ENCODE measurements around the gene NRARP. TPM values are rescaled to one million over a fixed set of nuclear protein-coding genes. Genes with fewer than 3 reads are reported as not detected.

The NRARP gene
- total RNA-seq, 2 experiments from 2014 or later: 3.3 to 4.4 TPM

- H3K36me3 Mint-ChIP-seq (ENCODE audit: low read depth): no peaks in the 10 kb centered on the region
- H3K27me3 Mint-ChIP-seq: peaks cover 9% of the 10 kb centered on the region
- peaks cover 10% of the 10 kb centered on the region for H3K4me1 Mint-ChIP-seq (ENCODE audit: low read depth)
- no peak overlapping the region for H3K27ac Mint-ChIP-seq
- no peak for DNase-seq
- no peak overlapping the region for H3K4me3 Mint-ChIP-seq
- no peaks in the 10 kb centered on the region for H3K9me3 Mint-ChIP-seq
- ChIA-PET CTCF (no interaction called here), POLR2A (interaction anchor here (1.2 kb wide), 2 partner anchors 41 to 126 kb away, joined by 3 to 4 read pairs; no protein-coding TSS in a partner anchor)
- intact Hi-C loops (cut with micrococcal nuclease): no loop called here
- no peak for ATAC-seq
- TF ChIP-seq, protein P1, sequence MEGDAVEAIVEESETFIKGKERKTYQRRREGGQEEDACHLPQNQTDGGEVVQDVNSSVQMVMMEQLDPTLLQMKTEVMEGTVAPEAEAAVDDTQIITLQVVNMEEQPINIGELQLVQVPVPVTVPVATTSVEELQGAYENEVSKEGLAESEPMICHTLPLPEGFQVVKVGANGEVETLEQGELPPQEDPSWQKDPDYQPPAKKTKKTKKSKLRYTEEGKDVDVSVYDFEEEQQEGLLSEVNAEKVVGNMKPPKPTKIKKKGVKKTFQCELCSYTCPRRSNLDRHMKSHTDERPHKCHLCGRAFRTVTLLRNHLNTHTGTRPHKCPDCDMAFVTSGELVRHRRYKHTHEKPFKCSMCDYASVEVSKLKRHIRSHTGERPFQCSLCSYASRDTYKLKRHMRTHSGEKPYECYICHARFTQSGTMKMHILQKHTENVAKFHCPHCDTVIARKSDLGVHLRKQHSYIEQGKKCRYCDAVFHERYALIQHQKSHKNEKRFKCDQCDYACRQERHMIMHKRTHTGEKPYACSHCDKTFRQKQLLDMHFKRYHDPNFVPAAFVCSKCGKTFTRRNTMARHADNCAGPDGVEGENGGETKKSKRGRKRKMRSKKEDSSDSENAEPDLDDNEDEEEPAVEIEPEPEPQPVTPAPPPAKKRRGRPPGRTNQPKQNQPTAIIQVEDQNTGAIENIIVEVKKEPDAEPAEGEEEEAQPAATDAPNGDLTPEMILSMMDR (IDR thresholded peaks at IDR 0.05): no peak
These were observed 20.5 kb downstream of the NRARP start for GRCh38 chr9:137281345-137282116.

GRCh38 chr9:137280474-137281344 lies 21.4 kb downstream of the NRARP start:
- no peak for DNase-seq
- ChIA-PET POLR2A (interaction anchor here (1.0 to 1.3 kb wide), 3 partner anchors 13 to 40 kb away, joined by 3 to 4 read pairs (median 3); partner anchors contain the start of gene NELFB), CTCF (no interaction called here)

GRCh38 chr9:137279741-137280473 lies 22.2 kb downstream of the NRARP start:
- ATAC-seq: no peak
- no peak for DNase-seq
- H3K4me3 Mint-ChIP-seq: no peak overlapping the region
- H3K27ac Mint-ChIP-seq: no peak overlapping the region
- ChIA-PET CTCF (no interaction called here), POLR2A (interaction anchor here (1.0 to 1.3 kb wide), 3 partner anchors 14 to 39 kb away, joined by 3 to 4 read pairs (median 3); partner anchors contain the start of gene NELFB)
- no peaks in the 10 kb centered on the region for H3K36me3 Mint-ChIP-seq (ENCODE audit: low read depth)
- TF ChIP-seq, protein P1 (IDR thresholded peaks at IDR 0.05): no peak
- H3K27me3 Mint-ChIP-seq: peaks cover 9% of the 10 kb centered on the region
- peaks cover 11% of the 10 kb centered on the region for H3K4me1 Mint-ChIP-seq (ENCODE audit: low read depth)
- H3K9me3 Mint-ChIP-seq: no peaks in the 10 kb centered on the region
- intact Hi-C loops (cut with micrococcal nuclease): no loop called here

More at GRCh38 chr9:137280474-137281344, 21.4 kb downstream of the NRARP start:
- intact Hi-C loops (cut with micrococcal nuclease): no loop called here
- peaks cover 11% of the 10 kb centered on the region for H3K4me1 Mint-ChIP-seq (ENCODE audit: low read depth)
- ATAC-seq: no peak
- H3K9me3 Mint-ChIP-seq: no peaks in the 10 kb centered on the region
- no peak overlapping the region for H3K4me3 Mint-ChIP-seq
- H3K36me3 Mint-ChIP-seq (ENCODE audit: low read depth): no peaks in the 10 kb centered on the region
- H3K27ac Mint-ChIP-seq: no peak overlapping the region
- TF ChIP-seq, protein P1 (IDR thresholded peaks at IDR 0.05): no peak
- peaks cover 9% of the 10 kb centered on the region for H3K27me3 Mint-ChIP-seq

- no peaks in the 10 kb centered on the region for H3K9me3 Mint-ChIP-seq
- H3K27me3 Mint-ChIP-seq: peaks cover 9% of the 10 kb centered on the region
- TF ChIP-seq, protein P1 (IDR thresholded peaks at IDR 0.05): no peak
- ChIA-PET CTCF (no interaction called here), POLR2A (interaction anchor here (1.2 to 1.3 kb wide), 2 partner anchors 23 to 39 kb away, joined by 3 to 4 read pairs; partner anchors contain the start of gene NELFB)
- ATAC-seq: no peak
- H3K4me1 Mint-ChIP-seq (ENCODE audit: low read depth): peaks cover 11% of the 10 kb centered on the region
- peaks cover 3% of the 10 kb centered on the region for H3K36me3 Mint-ChIP-seq (ENCODE audit: low read depth)
- DNase-seq: no peak
- no peak overlapping the region for H3K4me3 Mint-ChIP-seq
- intact Hi-C loops (cut with micrococcal nuclease): no loop called here
- no peak overlapping the region for H3K27ac Mint-ChIP-seq
These were observed 23.1 kb downstream of the NRARP start for GRCh38 chr9:137278721-137279711.

Data from activated CD8-positive, alpha-beta T cell treated with anti-CD3 and anti-CD28 coated beads for 36 hours (primary cell).